Fibroblast of skin of abdomen (primary cell): ENCODE data around the gene MSH6.
A peak's percentile ranks its signal among the peaks of the same experiment; 100 is the strongest.

ENCODE experiments used
- DNase-seq: peaks from one replicate; pipeline ENCODE4 v3.0.0-alpha.2; 2013

MSH6 gene

DNA sequence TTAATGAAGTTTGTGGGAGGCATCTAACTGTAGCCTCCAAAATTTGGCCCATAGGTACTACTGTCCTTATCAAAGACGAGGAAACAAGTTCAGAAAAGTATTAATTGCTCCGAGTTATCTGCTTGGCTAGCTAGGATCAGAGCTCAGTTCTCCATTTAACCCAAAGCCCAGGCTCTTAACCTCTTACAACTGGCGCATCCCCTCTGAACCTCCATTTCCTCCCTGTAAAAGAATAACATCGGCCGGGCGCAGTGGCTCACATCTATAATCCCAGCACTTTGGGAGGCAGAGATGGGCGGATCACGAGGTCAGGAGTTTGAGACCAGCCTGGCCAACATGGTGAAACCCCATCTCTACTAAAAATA lies 3.5 kb upstream of the MSH6 start:
- DNase-seq = no peak

DNA sequence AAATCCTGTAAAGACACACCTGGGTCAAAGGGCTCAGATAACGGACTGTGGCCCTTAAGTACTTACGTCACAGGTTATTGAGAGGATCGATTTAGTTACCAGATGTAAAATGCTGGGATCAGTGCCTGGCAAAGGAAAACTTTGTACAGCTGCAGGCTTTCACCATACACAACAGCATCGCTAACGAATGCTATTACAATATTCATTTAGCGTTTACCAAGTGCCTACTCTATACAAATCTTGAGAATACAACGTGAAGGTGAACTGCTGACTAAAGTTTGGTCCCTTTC lies 619 bp upstream of the MSH6 start:
- no peak for DNase-seq

DNA sequence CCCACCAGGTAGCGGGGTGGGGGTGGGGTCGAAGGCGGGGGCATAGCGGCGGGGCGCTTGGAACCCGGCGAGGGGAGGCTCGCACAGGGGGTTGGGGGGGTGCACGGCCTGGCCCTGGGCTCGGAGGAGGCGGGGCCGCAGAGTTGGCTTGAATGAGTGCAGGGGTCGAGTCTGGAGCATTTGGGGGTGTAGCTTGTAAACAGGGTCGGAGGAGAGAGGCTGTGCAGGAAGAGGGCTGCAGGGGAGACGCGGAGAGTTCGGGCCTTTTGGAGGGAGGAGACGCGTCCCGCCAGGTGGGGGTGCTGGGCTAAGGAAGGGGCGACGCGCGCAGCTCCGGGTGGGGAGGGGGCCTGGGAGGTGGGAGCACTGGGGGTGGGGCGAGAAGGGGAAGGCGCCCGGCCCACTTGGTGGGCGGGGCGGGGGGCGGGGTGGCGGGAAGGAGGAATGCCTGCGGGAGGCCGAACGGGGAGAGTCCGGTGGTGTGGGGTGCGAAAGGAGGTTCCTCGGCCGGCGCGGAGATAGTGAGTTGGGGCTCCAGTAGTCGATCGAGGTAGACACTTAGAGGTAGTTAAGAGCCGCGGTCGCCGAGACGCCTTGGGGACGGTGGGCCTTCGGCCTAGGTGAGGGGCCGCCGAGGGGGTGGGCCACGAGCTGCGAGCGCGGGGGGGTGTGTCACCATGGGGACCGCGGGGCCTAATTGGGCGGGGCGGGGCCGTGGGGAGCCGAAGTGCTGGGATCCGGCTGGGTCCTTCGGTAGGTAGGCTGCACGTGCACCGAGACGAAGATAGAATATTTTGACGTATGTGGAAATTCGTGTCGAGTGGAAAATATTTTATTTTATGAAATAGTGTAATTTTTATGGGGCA lies 774 bp downstream of the MSH6 start:
- peak; percentile 52 for DNase-seq

DNA sequence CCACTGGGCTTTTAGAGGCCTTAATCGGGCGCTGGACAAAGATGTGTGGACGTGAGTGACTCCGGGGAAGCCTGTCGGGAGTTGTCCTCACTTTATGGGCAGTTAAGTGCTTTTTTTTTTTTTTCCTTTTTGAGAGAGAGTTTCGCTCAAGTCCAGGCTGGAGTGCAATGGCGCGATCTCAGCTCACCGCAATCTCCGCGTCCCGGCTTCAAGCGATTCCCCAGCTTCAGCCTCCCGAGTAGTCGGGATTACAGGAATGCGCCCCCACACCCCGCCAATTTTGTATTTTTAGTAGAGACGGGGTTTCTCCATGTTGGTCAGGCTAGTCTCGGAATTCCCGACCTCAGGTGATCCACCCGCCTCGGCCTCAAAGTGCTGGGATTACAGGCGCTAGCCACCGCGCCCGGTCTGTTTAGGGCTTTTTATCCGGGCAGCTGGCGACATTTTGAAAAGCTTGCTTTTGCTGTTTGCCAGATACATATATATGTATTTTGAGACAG lies 1.5 kb downstream of the MSH6 start:
- DNase-seq = peak; percentile 18

DNA sequence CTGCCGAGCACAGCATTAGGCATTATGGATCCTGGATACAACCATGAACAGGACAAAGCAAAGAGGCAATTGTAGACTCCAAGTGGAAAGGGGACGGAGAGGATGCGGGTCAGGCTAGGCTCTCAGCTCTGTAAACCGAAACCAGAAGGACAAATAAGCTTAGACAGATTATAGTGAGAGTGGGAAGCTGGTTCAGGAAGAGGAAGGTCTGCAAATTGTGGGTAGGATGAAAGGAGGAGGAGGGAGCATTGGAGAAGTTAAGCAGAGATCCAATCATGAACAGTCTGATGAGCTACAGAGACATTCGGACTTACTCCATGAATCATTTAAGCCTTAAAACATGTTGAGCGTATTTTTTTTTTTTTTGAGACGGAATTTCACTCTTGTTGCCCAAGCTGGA lies 3.0 kb downstream of the MSH6 start:
- peak; percentile 22 for DNase-seq

DNA sequence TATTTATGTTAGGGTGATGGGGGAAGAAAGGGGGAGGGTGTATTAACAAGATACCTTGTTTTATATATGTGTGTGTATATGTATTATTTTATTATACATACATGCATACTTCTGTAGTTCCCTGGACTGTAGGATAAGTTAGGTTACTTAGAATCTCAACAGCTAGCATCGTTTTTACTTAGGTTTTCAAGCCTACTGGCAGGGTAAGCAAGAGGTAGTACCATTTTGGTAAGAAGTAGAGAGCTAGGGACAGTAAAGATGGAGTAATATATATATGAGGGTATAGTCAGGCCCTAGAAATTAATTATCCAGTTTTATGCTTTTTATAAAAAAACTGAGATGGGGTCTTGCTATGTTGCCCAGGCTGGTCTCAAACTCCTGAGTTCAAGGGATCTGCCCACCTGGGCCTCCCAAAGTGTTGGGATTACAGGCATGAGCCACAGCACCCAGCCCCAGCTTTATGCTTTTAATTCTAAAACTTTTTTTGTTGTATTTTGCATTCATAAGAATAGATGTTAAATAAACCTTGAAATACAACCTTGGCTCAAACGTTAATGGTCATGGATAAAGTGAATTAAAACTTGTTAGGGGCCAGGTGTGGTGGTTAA lies 13.2 kb downstream of the MSH6 start:
- DNase-seq = no peak

DNA sequence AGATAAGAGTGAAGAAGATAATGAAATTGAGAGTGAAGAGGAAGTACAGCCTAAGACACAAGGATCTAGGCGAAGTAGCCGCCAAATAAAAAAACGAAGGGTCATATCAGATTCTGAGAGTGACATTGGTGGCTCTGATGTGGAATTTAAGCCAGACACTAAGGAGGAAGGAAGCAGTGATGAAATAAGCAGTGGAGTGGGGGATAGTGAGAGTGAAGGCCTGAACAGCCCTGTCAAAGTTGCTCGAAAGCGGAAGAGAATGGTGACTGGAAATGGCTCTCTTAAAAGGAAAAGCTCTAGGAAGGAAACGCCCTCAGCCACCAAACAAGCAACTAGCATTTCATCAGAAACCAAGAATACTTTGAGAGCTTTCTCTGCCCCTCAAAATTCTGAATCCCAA lies 15.7 kb downstream of the MSH6 start:
- DNase-seq = no peak

DNA sequence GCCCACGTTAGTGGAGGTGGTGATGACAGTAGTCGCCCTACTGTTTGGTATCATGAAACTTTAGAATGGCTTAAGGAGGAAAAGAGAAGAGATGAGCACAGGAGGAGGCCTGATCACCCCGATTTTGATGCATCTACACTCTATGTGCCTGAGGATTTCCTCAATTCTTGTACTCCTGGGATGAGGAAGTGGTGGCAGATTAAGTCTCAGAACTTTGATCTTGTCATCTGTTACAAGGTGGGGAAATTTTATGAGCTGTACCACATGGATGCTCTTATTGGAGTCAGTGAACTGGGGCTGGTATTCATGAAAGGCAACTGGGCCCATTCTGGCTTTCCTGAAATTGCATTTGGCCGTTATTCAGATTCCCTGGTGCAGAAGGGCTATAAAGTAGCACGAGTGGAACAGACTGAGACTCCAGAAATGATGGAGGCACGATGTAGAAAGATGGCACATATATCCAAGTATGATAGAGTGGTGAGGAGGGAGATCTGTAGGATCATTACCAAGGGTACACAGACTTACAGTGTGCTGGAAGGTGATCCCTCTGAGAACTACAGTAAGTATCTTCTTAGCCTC lies 16.2 kb downstream of the MSH6 start:
- DNase-seq = no peak

DNA sequence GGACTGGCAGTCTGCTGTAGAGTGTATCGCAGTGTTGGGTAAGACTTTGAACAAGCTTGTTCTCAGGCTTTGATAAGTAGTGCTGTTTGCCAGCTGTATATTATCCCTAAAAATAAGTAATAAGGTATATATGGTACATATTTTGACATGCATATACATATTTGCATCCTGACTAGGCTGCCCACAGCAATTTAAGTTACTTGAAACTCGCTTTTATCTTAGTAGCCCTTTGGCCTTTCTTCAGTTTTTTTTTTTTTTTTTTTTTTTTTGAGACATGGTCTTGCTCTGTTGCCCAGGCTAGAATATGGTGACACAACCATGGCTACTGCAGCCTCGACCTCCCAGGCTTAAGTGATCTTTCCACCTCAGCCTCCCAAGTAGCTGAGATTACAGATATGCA lies 18.2 kb downstream of the MSH6 start:
- DNase-seq = no peak

DNA sequence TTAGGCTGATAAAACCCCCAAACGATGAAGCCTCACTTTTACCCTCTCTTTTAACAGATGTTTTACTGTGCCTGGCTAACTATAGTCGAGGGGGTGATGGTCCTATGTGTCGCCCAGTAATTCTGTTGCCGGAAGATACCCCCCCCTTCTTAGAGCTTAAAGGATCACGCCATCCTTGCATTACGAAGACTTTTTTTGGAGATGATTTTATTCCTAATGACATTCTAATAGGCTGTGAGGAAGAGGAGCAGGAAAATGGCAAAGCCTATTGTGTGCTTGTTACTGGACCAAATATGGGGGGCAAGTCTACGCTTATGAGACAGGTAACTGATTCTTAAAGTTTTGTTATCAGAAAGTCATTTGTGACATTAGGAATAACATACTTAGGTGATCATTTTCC lies 20.4 kb downstream of the MSH6 start:
- DNase-seq = no peak

DNA sequence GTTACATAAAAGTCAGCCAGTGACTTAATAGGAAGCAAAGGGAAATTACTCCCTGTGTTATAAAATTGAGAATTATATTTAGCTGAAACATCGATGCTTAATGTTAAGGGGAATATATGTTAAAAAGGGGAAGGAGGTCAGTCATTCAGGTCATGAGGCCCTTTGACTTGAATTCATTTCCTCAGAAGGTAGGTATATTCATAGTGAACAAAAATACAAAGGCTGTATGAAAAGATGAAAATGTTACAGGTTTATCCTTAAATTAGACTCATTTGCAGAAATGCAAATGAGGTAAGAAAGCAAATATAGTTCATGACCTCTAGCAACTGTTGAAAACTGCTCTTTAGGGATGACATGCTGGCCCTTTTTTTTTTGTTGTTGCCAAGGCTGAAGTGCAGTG lies 20.8 kb downstream of the MSH6 start:
- no peak for DNase-seq

DNA sequence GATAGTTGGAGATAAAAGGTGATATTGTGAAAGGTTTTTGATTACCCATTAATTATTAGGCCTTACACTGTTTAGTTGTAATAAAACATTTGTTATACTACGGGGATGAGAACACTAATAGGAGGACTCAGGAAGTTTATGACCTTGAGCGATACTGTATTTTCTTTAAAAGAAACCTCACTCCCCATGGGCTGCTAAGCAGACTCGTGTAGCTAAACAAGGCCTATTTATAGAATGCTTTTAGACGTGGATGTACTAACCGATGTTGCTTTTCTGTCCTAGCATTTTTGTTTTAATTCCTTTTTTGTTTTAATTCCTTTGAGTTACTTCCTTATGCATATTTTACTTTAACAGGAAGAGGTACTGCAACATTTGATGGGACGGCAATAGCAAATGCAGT lies 22.9 kb downstream of the MSH6 start:
- no peak for DNase-seq

DNA sequence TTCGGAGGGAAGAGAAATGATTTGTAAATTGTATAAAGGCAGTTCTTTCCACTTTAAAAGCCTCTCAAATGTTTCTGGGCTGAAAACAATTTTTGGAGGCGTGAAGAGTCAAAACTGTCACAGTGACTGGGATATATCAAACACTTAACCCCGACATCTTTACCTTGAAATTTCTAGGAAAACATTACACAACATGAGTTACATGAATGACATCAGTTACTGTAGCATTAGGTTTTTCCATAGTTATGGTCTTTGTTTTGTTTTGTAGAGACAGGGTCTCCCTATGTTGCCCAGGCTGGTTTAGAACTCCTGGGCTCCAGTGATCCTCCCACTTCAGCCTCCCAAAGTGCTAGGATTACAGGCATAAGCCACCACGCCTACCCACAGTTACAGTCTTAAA lies 25.7 kb downstream of the MSH6 start:
- no peak for DNase-seq

DNA sequence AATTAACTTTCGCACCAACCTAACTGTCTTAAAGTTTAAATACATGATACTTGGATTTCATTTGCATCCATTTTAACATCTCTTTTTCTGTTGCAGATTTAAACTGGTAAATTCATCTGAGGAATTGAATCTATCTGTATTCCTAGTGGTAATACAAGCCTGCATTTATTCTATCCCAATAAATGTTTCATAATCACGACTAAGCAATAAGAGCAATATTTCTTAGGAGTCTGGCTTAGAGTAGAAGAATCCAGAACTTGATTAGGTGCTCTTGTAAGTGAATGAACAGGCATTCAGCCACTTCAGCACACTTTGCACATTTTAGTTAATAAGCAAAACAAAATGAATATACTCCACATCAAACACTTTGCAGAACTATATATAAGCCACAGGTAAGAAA lies 27.0 kb downstream of the MSH6 start:
- no peak for DNase-seq

DNA sequence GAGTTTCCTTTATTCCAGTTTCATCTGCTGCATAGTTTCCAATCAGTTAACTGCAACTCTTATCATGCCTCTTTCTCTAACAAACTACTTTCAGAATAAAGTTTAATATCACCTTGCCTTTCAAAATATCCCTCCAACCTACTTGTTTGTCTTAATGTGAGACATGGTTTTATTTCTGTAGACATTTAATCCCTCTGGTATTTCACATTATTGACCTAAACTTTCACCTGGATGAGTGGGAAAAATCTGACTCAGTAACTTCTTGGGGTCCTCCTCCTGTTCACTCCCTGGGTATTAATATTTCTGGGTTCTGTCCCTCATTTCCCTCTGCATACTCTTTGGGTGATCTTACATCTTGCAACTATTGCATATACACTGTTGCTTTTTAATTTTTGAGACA lies 27.9 kb downstream of the MSH6 start:
- DNase-seq = no peak

DNA sequence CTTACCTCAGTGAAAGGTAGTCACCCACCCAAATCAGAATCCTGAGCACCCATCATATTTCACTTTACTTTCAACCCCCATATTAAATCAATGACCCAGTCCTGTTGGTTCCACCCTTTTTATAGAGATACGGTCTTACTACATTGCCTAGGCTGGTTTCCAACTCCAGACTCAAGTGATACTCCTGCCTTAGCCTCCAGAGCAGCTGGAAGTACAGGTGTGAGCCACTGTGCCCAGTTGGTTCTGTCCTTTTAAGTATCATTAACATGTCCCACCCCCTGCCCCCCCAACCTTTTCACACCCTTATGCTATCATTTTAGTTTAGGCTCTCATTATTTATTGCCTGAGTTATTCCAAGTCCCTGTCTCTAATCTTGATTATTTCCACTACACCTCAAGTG lies 28.7 kb downstream of the MSH6 start:
- DNase-seq = no peak

DNA sequence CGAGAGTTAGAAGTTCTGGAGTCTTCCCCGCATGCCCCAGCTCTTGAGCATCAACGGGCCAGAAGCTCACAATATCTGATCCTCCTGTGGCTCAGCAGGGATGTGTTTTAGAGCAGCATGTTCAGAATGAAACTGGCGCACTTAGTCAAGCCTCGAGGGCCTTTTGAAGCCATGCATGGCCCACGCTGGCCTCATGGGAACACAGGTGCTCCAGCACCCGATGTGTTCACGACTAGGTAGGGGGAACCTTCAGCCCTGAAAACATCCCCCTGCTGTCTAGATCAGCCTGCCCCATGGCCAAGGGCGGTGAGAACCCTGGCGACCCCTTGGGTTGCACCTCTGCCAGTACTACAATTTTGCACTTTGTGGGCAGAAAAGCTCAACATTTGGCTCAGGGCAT lies 32.8 kb downstream of the MSH6 start:
- DNase-seq = no peak

DNA sequence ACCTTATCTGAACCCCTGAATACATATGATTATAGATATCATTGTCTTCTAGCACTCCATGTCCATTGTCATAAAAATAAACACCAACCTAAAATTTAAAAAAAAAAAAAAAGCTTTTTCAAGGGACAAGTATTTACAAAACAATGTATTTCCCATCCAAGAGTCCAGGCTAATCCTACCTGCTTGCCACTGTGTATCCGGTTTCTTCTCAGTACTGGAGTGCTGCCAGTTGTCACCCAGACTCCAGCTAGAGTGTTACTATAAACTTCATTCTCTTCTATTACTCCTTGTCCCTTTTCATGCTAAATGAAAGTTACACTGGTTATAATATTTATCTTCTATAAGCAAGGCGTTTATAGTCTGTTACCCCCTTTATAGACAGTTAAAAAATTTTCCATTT lies 35.8 kb downstream of the MSH6 start:
- no peak for DNase-seq

DNA sequence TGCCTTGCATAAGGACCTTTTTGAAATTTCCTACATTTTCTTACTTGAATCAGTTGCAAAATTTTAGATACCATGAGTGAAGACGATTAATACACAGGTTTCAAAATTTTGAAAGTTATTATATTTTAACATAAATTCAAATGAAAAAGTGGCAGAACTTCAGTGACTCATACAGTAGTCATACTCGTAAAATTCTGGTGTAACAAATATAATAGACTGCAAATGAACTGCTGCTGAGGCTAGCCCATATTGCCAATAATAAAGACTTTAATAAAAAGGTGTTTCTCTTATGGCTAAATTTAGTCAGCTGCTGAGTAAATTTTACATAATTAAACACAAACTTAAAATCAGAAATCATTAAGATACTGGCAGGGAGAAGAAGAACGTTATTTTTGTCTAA lies 36.9 kb downstream of the MSH6 start:
- DNase-seq = no peak

DNA sequence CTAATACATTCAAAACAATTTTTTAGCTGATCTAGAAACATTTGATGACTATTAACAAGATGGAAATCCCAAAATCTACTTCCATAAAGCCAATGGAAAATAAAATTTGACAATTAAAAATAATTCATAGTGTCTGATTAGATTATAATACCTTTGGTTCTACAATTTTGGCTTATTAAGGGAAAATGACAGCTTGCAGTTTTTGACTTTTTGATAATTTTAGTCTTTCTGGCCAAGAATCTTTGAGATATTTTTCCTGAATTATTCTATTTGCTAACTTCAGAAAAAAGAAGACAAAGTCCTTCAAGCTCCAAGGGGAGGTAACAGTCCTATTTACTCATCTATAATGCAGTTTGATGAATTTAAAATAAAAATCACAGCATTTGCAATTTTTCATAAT lies 39.6 kb downstream of the MSH6 start:
- DNase-seq = no peak

DNA sequence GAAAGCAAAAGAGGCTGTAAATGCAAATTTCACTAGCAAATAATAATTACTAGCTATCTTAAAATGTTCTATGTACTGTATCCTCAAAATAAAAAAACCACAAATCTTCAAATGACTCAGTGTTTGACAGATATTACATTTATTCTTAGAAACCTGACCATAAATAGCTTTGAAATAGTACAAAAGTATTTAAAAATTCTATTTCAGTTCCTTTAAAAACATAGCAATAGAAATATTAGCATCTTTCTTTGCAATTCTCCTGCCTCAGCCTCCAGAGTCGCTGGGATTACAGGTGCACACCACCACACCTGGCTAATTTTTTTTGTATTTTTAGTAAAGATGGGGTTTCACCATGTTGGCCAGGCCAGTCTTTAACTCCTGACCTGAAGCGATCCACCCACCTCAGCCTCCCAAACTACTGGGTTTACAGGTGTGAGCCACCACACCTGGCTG lies 50.6 kb downstream of the MSH6 start:
- no peak for DNase-seq

DNA sequence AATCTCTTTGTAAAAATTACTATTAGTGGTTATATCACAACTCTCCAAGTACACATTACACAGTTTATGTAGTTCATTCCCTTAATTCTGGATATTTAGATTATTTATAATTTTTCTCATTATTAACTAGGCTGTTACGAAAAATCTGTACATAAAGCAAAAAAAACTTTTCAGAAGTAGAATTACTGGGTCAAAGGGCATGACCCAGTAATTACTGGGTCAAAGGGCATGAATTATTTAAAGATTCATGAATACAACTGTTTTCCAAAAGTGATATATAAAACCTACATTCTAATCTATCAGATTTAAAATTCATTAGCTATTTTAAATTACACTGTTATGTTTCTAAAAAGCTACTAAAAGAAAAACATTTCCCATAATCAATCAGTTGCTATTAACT lies 55.3 kb downstream of the MSH6 start:
- DNase-seq = no peak

DNA sequence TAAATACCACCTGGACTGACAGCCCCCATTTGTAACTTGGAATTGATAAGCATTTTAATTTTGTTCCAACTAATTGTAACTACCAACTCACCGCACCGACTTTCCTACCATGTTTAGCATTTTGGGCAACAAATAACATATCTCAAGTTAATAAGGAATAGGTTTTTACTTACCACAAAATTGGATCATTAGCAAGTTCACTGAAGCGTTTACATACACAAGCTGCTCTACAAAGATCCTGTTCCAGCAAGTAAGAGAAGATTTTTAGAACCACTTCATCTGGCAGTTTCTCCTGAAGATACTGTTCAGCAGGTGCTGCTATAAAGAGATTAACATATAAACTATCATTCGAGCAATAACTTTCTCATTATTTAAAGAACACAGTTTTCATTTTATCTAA lies 55.7 kb downstream of the MSH6 start:
- DNase-seq = no peak

DNA sequence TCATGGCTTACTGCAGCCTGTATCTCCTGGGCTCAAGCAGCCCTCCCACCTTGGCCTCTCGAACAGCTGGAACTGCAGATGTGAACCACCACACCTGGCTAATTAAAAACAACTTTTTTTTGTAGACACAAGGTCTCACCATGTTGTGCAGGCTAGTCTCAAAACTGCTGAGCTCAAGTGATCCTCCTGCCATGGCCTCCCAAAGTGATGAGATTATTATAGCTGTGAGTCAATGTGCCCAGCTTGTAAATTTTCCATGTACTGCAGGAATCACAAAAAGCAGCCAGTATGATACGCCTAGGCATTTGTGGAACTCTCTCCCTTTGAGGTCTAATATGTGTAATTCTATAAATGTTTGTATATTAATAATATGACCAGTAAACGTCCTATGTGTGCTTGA lies 59.9 kb downstream of the MSH6 start:
- DNase-seq = no peak
